H1 (cell line): ENCODE results near the gene INPP4B. TPM values are rescaled to one million over a fixed set of nuclear protein-coding genes. Genes with fewer than 3 reads are reported as not detected.

Experiments used
- CTCF ChIA-PET: fragments of 300-600 bp; sonication (Branson Sonifier 250); formaldehyde crosslinking; loops from one replicate; lab custom pipeline; 2021; ENCODE audit not compliant: partially characterized antibody; lab: Charles Lee
- POLR2A ChIA-PET: fragments of 300-600 bp; sonication (Branson Sonifier 250); formaldehyde crosslinking; loops from one replicate; lab custom pipeline; 2021; ENCODE audit warnings: inconsistent platforms; ENCODE audit not compliant: partially characterized antibody; lab: Charles Lee
- DNase-seq, 2 experiments: peaks; one replicate each; pipeline versions ENCODE4 v3.0.0 to v3.0.0-alpha.2; 2010 to 2022; ENCODE audit warnings: low spot score in 2 of 2, low read depth in 1 of 2, mixed read lengths in 1 of 2
- FAIRE-seq: peaks from 2 replicates; lab custom pipeline; 2011; peaks lifted over from hg19 to GRCh38; lab: Jason Lieb, UNC
- H2AFZ ChIP-seq: 2 replicates; pipeline ENCODE4 v1.8.1; 2012; ENCODE audit warnings: low read length, inconsistent platforms
- H2AK5ac ChIP-seq: 2 replicates; pipeline ENCODE4 v1.6.1; 2013; ENCODE audit warnings: low read depth, low read length
- H2BK120ac ChIP-seq: replicated peaks from 2 replicates; pipeline ENCODE3; 2013; ENCODE audit warnings: low read depth, low read length, inconsistent platforms
- H2BK12ac ChIP-seq: 2 replicates; pipeline ENCODE4 v1.6.1; 2013; ENCODE audit warnings: low read depth, low read length
- H2BK15ac ChIP-seq: 2 replicates; pipeline ENCODE4 v1.6.1; 2013; ENCODE audit warnings: low read length
- H2BK20ac ChIP-seq: 2 replicates; pipeline ENCODE4 v1.6.1; 2013; ENCODE audit warnings: low read length
- H2BK5ac ChIP-seq: 2 replicates; pipeline ENCODE4 v1.6.1; 2013; ENCODE audit warnings: low read depth, low read length
- H3K14ac ChIP-seq: 2 replicates; pipeline ENCODE4 v1.6.1; 2013; ENCODE audit warnings: inconsistent platforms; ENCODE audit not compliant: insufficient read length
- H3K18ac ChIP-seq: 2 replicates; pipeline ENCODE4 v1.6.1; 2013; ENCODE audit warnings: low read length; ENCODE audit errors: extremely low read depth
- H3K23ac ChIP-seq: 2 replicates; pipeline ENCODE4 v1.6.1; 2013; ENCODE audit warnings: inconsistent platforms; ENCODE audit not compliant: insufficient read length
- H3K23me2 ChIP-seq: 2 replicates; pipeline ENCODE4 v1.6.1; 2013; ENCODE audit warnings: low read depth, low read length
- H3K27ac ChIP-seq: 2 replicates; pipeline ENCODE4 v1.6.1; 2011; ENCODE audit warnings: low read depth, low read length, inconsistent platforms
- H3K27me3 ChIP-seq, 4 experiments: replicated peaks in 1 of 4; 1 replicate in 1 of 4; 2 replicates in 3 of 4; pipeline versions ENCODE4 v1.6.1 to v1.8.1; 2011 to 2013; ENCODE audit warnings: low read length in 3 of 4, mild to moderate bottlenecking in 3 of 4, inconsistent platforms in 2 of 4, mixed read lengths in 2 of 4, moderate library complexity in 1 of 4; ENCODE audit not compliant: control insufficient read depth in 3 of 4, insufficient read depth in 3 of 4; ENCODE audit errors: extremely low read depth in 1 of 4
- H3K36me3 ChIP-seq, 4 experiments: 2 replicates each; pipeline versions ENCODE4 v1.6.1 to v1.8.1; 2011 to 2013; ENCODE audit warnings: mild to moderate bottlenecking in 4 of 4, low read length in 3 of 4, moderate library complexity in 2 of 4, control low read depth in 1 of 4, inconsistent platforms in 1 of 4; ENCODE audit not compliant: insufficient read depth in 4 of 4, control insufficient read depth in 2 of 4
- H3K4ac ChIP-seq: replicated peaks from 2 replicates; pipeline ENCODE3; 2013; ENCODE audit warnings: low read length, low read depth, mixed read lengths, inconsistent platforms; ENCODE audit not compliant: insufficient read length
- H3K4me1 ChIP-seq, 4 experiments: replicated peaks in 1 of 4; 1 replicate in 1 of 4; 2 replicates in 3 of 4; pipeline versions ENCODE4 v1.6.1 to v1.8.1; 2011 to 2013; ENCODE audit warnings: low read length in 3 of 4, inconsistent platforms in 2 of 4, mixed read lengths in 1 of 4; ENCODE audit not compliant: insufficient read depth in 4 of 4, control insufficient read depth in 3 of 4
- H3K4me2 ChIP-seq, 2 experiments: 2 replicates each; pipeline versions ENCODE4 v1.6.1 to v1.8.1; 2011 to 2013; ENCODE audit warnings: low read depth in 2 of 2, low read length in 2 of 2, control low read depth in 1 of 2, inconsistent platforms in 1 of 2, mild to moderate bottlenecking in 1 of 2; ENCODE audit not compliant: insufficient read depth in 1 of 2
- H3K4me3 ChIP-seq, 4 experiments: fragments of 200-600, 300-600 bp in 1 of 4; sonication (generic), shearing (Covaris generic), sonication (Bioruptor Twin) in 1 of 4; 2 replicates each; pipeline versions ENCODE4 v1.5.1 to v1.8.1; 2011 to 2016; ENCODE audit warnings: low read length in 4 of 4, low read depth in 3 of 4, control low read depth in 2 of 4, inconsistent platforms in 2 of 4, mild to moderate bottlenecking in 2 of 4, mixed read lengths in 1 of 4, moderate library complexity in 1 of 4; ENCODE audit not compliant: insufficient read depth in 2 of 4; ENCODE audit errors: extremely low read depth in 1 of 4
- H3K56ac ChIP-seq: replicated peaks from 2 replicates; pipeline ENCODE3; 2013; ENCODE audit warnings: low read depth, mild to moderate bottlenecking, mixed read lengths, low read length, inconsistent platforms; ENCODE audit not compliant: insufficient read length
- H3K79me1 ChIP-seq: 2 replicates; pipeline ENCODE4 v1.6.1; 2013; ENCODE audit warnings: low read depth, low read length, control low read depth
- H3K79me2 ChIP-seq, 2 experiments: 2 replicates each; pipeline versions ENCODE4 v1.6.1 to v1.8.1; 2012 to 2013; ENCODE audit warnings: low read length in 2 of 2, mild to moderate bottlenecking in 2 of 2, inconsistent platforms in 1 of 2; ENCODE audit not compliant: insufficient read depth in 2 of 2, control insufficient read depth in 1 of 2
- H3K9ac ChIP-seq, 4 experiments: replicated peaks in 1 of 4; 1 replicate in 1 of 4; 2 replicates in 3 of 4; pipeline versions ENCODE4 v1.6.1 to v1.8.1; 2011 to 2013; ENCODE audit warnings: low read depth in 3 of 4, low read length in 3 of 4, control low read depth in 2 of 4, mild to moderate bottlenecking in 2 of 4, moderate library complexity in 2 of 4, inconsistent platforms in 1 of 4; ENCODE audit errors: extremely low read depth in 1 of 4
- H3K9me3 ChIP-seq, 2 experiments: 2 replicates each; pipeline versions ENCODE4 v1.6.1 to v1.8.1; 2012 to 2013; ENCODE audit warnings: mild to moderate bottlenecking in 2 of 2, moderate library complexity in 2 of 2, control low read depth in 1 of 2, inconsistent platforms in 1 of 2, low read depth in 1 of 2, low read length in 1 of 2, mixed read lengths in 1 of 2; ENCODE audit not compliant: insufficient read depth in 2 of 2
- H4K20me1 ChIP-seq, 2 experiments: replicated peaks in 1 of 2; 2 replicates each; pipeline versions ENCODE3 to v1.8.1; 2011 to 2013; ENCODE audit warnings: inconsistent platforms in 2 of 2, low read length in 2 of 2, mild to moderate bottlenecking in 1 of 2; ENCODE audit not compliant: insufficient read depth in 2 of 2, control insufficient read depth in 1 of 2
- H4K5ac ChIP-seq: 2 replicates; pipeline ENCODE4 v1.6.1; 2013; ENCODE audit warnings: low read length, low read depth, mixed read lengths, inconsistent platforms; ENCODE audit not compliant: insufficient read length
- H4K8ac ChIP-seq: 2 replicates; pipeline ENCODE4 v1.8.0; 2013; ENCODE audit warnings: mild to moderate bottlenecking, moderate library complexity, low read length, inconsistent platforms; ENCODE audit not compliant: insufficient read depth; ENCODE audit errors: extremely low read depth
- H4K91ac ChIP-seq: replicated peaks from 2 replicates; pipeline ENCODE3; 2013; ENCODE audit warnings: low read length, mixed read lengths, inconsistent platforms; ENCODE audit not compliant: insufficient read length
- ATF3 ChIP-seq: IDR thresholded peaks from 2 replicates; pipeline ENCODE4 v1.6.1; 2011; ENCODE audit warnings: low read depth, mild to moderate bottlenecking, low read length; ENCODE audit not compliant: insufficient read depth
- CBX5 ChIP-seq: fragments of 300-800, 300-1000 bp; sonication (generic); IDR thresholded peaks from 2 replicates; pipeline ENCODE4 v1.7.1; 2016; ENCODE audit warnings: antibody characterized with exemption, low read length, low read depth
- CTCF ChIP-seq, 3 experiments: IDR thresholded peaks; 1 replicate in 2 of 3; 2 replicates in 1 of 3; pipeline versions ENCODE4 v1.5.1 to v1.6.1; 2011; ENCODE audit warnings: low read length in 3 of 3, mild to moderate bottlenecking in 3 of 3, inconsistent platforms in 2 of 3, low read depth in 1 of 3, moderate library complexity in 1 of 3; ENCODE audit not compliant: insufficient read depth in 1 of 3; ENCODE audit errors: control extremely low read depth in 1 of 3
- KDM1A ChIP-seq: fragments of 200-600, 300-600 bp; sonication (generic); IDR thresholded peaks from 2 replicates; pipeline ENCODE4 v1.7.1; 2016; ENCODE audit warnings: mild to moderate bottlenecking, low read length, borderline replicate concordance
- KDM4A ChIP-seq: IDR thresholded peaks from one replicate; pipeline ENCODE4 v1.7.1; 2012; ENCODE audit warnings: low read depth, mild to moderate bottlenecking, moderate library complexity, low read length, inconsistent platforms; ENCODE audit not compliant: severe bottlenecking
- MAFK ChIP-seq: IDR thresholded peaks from 2 replicates; pipeline ENCODE4 v1.6.1; 2012; ENCODE audit warnings: low read depth, mild to moderate bottlenecking, improper control_type of control experiment, low read length
- RBBP5 ChIP-seq: IDR thresholded peaks from 2 replicates; pipeline ENCODE4 v1.7.1; 2012; ENCODE audit warnings: low read depth, mild to moderate bottlenecking, inconsistent platforms, low read length, moderate library complexity, borderline replicate concordance
- RNF2 ChIP-seq: fragments of 200-900, 300-1000 bp; sonication (generic); IDR thresholded peaks from 2 replicates; pipeline ENCODE4 v1.7.1; 2016; ENCODE audit warnings: borderline replicate concordance, low read depth, mild to moderate bottlenecking, antibody characterized with exemption, low read length; ENCODE audit not compliant: poor library complexity, severe bottlenecking; ENCODE audit errors: missing control alignments
- SP2 ChIP-seq: IDR thresholded peaks from 2 replicates; pipeline ENCODE4 v1.6.1; 2012; ENCODE audit warnings: mild to moderate bottlenecking, low read length, inconsistent platforms
- SP4 ChIP-seq: IDR thresholded peaks from 2 replicates; pipeline ENCODE4 v1.6.1; 2012; ENCODE audit warnings: low read length, inconsistent platforms
- TEAD4 ChIP-seq: IDR thresholded peaks from 2 replicates; pipeline ENCODE4 v1.6.1; 2012; ENCODE audit warnings: low read depth, low read length, inconsistent platforms, mixed read lengths
- ZNF274 ChIP-seq: IDR thresholded peaks from 2 replicates; pipeline ENCODE4 v1.7.0; 2012; ENCODE audit warnings: low read length, borderline replicate concordance; ENCODE audit errors: extremely low read depth
- polyA plus RNA-seq, 7 experiments: library from polyadenylated mRNA; depleted of rRNA in 3 of 7; stranded (reverse) in 5 of 7; unstranded in 2 of 7; fragments of >200 nt in 5 of 7; fragments of 200-250 nt in 2 of 7; gene quantifications; 1 replicate in 5 of 7; 2 replicates in 1 of 7; 4 replicates in 1 of 7; pipeline versions ENCODE4 v1.2.1 to v1.2.3, GENCODE V29; 2011 to 2013; ENCODE audit warnings: missing spikeins in 2 of 7, mixed read lengths in 2 of 7
- total RNA-seq: library from RNA; stranded (reverse); fragmentation: NEBNext Ultra II Directional; extraction: Animal tissue kit (Norgen Biotek cat#: 25700); gene quantifications from 2 replicates; pipeline ENCODE4 v1.2.1, GENCODE V29; 2021

The INPP4B gene
- total and polyA plus RNA-seq, 2 of the 8 experiments (the other 6 are each of a cell fraction or from before 2014, with no cell fraction given) = 0.11 to 0.54 TPM

GRCh38 chr4:142285222-142285583 lies 560.9 kb downstream of the INPP4B start:
- Histone ChIP-seq H3K9ac (no peak overlapping the region), H3K18ac (no peak overlapping the region), H2BK5ac (no peak overlapping the region), H3K4me2 (no peak overlapping the region), H3K4me1 (no peaks in the 10 kb centered on the region), H3K4me3 (no peak overlapping the region), H2BK120ac (no peak overlapping the region), H4K8ac (no peak overlapping the region), H3K4ac (no peak overlapping the region), H3K27me3 (no peaks in the 10 kb centered on the region), H3K79me1 (no peaks in the 10 kb centered on the region), H2BK15ac (no peak overlapping the region), H2BK12ac (no peak overlapping the region), H2BK20ac (no peak overlapping the region), H3K36me3 (no peaks in the 10 kb centered on the region), H4K91ac (no peak overlapping the region), H3K9me3 (no peaks in the 10 kb centered on the region), H3K79me2 (no peaks in the 10 kb centered on the region), H4K5ac (no peak overlapping the region), H2AFZ (no peak overlapping the region), H3K27ac (no peak overlapping the region), H4K20me1 (no peaks in the 10 kb centered on the region), H2AK5ac (no peak overlapping the region), H3K23ac (no peak overlapping the region), H3K23me2 (no peaks in the 10 kb centered on the region), H3K14ac (no peak overlapping the region), H3K56ac (no peak overlapping the region)
- ChIA-PET POLR2A (no interaction called here), CTCF (interaction anchor here (0.6 kb wide), 1 partner anchor 160 kb away, joined by 3 read pairs; no protein-coding TSS in a partner anchor)
- DNase-seq (no peak), FAIRE-seq (no peak)
- no peak for TF ChIP-seq RBBP5
- no peak for TF ChIP-seq RNF2
- TF ChIP-seq KDM4A = no peak
- TF ChIP-seq CBX5 = no peak
- no peak for TF ChIP-seq ZNF274
- no peak for TF ChIP-seq SP2
- no peak for TF ChIP-seq KDM1A
- no peak for TF ChIP-seq SP4
- TF ChIP-seq TEAD4 = no peak
- no peak for TF ChIP-seq CTCF (IDR thresholded peaks at IDR 0.05; ENCODE audit: control extremely low read depth in 1 of 3, insufficient read depth in 1 of 3, low read depth in 1 of 3, low read length in 3 of 3)
- TF ChIP-seq MAFK = no peak
- TF ChIP-seq ATF3 = no peak
